ENCODE data around the gene AHR.

Gene AHR

GRCh38 chr7:17298102-17298839 is at the start of gene AHR:
Gene AHR, plus strand, starts transcription at chr7:17298652. Its CDS starts 613 bp downstream, at chr7:17299265.
- FAIRE-seq (peak; percentile 98), DNase-seq (ENCODE audit: extremely low spot score, insufficient read length, low read depth) (peak; percentile 73)

DNA sequence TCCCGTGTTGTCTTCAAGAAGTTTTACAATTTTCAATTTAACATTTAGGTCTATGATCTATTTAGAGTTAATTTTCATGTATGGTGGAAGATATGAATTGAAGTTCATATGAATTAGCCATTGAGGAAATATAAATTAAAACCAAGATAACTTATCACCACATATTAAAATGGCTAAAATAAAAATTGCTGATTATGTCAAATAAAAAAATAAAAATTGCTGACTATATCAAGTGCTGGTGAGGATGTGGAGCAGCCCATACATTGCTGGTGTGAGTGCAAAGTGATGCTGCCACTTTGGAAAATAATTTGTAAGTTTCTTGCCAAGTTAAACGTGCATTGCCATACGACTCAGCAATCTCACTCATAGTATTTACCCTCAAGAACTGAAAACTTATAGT is 44.6 kb upstream of the AHR start:
- FAIRE-seq (no peak), DNase-seq (ENCODE audit: extremely low spot score, insufficient read length, low read depth) (no peak)

GRCh38 chr7:17255926-17256325 is 42.5 kb upstream of the AHR start:
- no peak for DNase-seq (ENCODE audit: extremely low spot score, insufficient read length, low read depth)
- FAIRE-seq = peak; percentile 52

GRCh38 chr7:17256375-17256774 is 42.1 kb upstream of the AHR start:
- FAIRE-seq (no peak), DNase-seq (ENCODE audit: extremely low spot score, insufficient read length, low read depth) (no peak)

DNA sequence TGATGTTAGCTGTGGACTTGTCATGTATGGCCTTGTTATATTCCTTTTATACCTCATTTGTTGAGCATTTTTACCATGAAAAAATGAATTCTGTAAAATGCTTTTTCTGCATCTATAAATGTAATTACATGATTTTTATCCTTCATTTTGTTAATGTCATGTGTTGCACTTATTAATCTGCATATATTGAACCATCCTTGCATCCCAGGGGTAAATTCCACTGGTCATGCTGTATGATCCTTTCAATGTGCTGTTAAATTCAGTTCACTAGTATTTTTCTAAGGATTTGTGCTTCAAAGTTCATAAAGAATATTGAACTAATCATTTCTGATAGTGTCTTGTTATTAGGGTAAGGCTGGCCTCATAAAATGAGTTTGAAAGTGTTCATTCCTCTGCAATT is 31.9 kb upstream of the AHR start:
- no peak for DNase-seq (ENCODE audit: extremely low spot score, insufficient read length, low read depth)
- FAIRE-seq = no peak

DNA sequence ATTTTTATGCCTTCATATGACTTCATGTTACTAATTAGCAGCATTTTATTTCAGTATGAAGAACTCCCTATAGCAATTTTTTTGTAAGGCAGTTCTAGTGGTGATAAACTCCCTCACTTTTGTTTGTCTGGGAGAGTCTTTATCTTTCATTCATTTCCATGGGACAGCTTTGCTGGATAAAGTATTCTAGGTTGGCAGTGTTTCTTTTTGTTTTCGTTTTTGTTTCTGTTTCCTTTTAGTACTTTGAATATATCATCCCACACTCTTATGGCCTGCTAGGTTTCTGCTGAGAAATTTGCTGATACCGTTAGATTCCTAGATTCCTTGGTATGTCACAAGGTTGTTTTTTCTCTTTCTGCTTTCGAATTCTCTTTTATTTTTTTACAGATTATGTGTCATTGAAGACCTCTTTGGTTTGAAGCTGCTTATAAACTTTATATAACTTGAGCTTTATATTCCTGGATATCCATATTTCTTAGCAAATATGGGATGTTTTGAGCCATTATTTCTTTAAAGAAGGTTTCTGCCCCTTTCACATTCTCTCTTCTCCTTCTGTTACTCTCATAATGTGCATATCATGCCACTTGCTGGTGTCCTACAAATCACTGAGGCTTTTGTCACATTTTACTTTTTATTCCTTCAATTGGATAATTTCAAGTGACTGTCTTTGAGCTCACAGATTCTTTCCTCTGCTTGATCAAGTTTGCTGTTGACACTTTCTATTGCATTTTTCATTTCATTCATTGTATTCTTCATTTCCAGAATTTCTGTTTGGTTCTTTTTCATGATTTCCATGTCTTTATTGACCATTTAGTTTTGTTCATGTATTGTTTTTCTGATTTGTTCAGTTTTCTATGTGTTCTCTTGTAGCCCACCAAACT is 28.9 kb upstream of the AHR start:
- DNase-seq (ENCODE audit: extremely low spot score, insufficient read length, low read depth) = no peak
- FAIRE-seq = no peak

DNA sequence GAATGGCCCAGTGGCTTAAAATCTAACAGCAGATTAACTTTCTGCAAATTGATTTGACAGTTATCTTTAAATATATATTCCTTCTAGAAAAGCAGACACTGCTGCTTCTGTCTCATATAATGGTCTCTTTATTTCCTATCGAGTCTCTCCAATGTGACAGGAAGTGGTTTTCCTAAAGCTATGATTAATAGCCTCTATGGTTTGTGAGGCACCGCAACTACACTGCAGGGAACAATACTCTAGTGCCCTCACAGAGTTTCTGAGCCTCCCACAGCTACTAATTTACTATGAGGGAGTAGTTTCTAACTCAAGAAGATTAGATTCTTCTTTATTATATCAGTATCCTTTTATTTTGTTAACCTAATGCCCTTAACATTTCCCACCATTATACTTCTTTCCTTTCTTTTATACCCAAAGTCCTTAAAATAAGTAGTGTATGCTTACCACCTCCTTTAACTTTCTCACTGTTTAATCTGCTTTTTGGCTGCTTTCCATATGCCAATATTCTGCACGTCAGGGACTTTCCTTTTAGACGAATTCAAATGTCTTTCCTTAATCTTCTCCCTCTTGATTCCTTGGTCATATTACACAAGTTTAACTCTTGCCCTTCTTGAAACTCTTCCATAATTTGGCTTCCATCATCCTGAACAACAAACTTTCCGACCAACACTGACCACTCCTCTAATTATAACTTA is 23.8 kb upstream of the AHR start:
- FAIRE-seq (no peak), DNase-seq (ENCODE audit: extremely low spot score, insufficient read length, low read depth) (no peak)

- no peak for FAIRE-seq
- DNase-seq (ENCODE audit: extremely low spot score, insufficient read length, low read depth) = no peak
Measured at GRCh38 chr7:17275749-17276671, 22.4 kb upstream of the AHR start.

DNA sequence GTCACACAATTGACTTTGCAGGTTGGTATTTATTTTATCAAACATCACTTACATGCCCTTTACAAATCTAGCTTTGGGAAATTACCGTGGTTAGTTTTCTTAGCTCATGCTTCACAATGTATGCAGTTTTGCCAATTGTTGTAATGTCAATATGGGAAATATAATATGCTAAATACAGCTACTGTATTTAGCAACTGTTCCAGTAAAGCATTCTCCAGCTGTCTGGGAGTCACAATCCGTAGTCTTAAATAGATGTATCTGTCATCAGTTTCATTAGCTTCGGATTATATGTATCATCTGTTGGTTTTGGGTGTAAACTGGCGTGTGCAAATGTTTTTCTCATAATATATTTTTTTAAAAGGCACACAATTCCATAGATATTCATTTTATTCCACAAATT is 19.4 kb upstream of the AHR start:
- DNase-seq (ENCODE audit: extremely low spot score, insufficient read length, low read depth) (no peak), FAIRE-seq (no peak)

DNA sequence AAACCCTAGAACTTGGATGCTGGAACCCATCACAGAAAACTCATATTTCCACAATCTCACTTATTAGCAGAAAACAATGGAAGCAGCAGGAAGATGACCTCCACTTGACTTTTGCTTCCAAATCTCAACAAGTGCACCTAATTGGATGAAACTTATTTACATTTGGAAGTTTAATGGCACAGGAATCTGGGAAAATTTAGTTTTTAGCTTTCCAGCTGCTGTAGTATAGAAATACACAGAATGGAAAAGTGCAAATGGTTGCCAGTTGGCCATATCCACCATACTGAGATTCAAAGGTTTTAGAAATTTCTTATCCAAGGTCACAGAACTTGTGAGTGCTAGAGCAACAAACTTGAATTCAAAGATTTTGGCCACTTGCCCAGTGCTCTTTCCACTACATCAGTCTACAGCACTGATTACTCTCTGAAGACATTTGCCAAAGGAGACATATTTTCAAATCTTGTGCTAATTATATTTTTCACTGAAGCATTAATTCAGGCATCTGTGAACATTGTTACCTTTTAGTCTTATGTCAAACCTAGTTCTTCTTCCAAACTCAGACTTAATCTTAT is 9.3 kb upstream of the AHR start:
- FAIRE-seq (peak; percentile 21), DNase-seq (ENCODE audit: extremely low spot score, insufficient read length, low read depth) (no peak)

GRCh38 chr7:17292843-17293242 is 5.6 kb upstream of the AHR start:
- FAIRE-seq = no peak
- no peak for DNase-seq (ENCODE audit: extremely low spot score, insufficient read length, low read depth)

DNA sequence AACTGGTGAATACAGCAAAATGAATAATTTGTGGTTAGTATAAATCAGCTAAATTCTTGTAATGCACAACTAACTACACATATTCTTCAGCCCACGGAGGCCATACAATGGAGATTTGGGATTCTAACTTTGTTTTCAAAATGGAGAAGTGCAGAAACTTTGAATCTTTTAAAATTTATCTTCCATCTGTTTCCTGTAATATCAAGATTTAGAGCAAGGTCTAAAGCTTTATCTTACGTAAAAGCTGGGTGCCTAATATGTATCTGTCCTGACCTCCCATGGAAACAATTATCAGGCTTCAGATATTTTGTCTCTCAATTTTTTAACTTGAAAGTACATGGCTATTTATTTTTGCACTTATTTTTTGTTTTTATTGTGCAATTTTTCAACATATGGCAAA is 5.0 kb upstream of the AHR start:
- DNase-seq (ENCODE audit: extremely low spot score, insufficient read length, low read depth) = no peak
- FAIRE-seq = no peak

DNA sequence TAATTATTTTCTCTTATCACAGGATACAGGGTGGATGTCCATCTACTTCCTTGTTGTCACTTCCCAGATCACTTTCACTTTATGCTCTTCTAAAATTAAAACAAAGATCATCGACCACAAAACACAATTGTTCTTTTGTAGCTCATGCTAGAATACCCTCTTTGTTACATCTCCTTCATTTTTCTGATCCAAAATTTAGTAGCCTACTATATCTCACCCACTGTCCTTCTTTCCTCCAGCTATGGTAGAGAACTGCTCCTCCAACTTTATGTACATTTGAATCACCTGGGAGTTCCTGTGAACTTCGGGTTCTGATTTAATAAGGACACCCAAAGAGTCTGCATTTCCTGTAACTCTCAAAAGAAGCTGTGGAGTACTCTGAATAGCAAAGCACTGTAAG is 1.2 kb upstream of the AHR start:
- FAIRE-seq = peak; percentile 68

DNA sequence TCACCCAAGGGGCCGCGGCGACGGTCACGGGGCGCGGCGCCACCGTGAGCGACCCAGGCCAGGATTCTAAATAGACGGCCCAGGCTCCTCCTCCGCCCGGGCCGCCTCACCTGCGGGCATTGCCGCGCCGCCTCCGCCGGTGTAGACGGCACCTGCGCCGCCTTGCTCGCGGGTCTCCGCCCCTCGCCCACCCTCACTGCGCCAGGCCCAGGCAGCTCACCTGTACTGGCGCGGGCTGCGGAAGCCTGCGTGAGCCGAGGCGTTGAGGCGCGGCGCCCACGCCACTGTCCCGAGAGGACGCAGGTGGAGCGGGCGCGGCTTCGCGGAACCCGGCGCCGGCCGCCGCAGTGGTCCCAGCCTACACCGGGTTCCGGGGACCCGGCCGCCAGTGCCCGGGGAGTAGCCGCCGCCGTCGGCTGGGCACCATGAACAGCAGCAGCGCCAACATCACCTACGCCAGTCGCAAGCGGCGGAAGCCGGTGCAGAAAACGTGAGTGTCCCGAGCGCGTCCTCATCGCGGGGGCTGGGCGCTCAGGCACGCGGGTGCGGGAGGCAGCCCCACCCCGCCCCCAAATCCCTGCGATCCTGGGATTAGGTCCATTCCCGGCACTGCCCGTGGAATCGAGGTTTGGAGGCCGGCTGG is 509 bp downstream of the AHR start:
- FAIRE-seq (no peak), DNase-seq (ENCODE audit: extremely low spot score, insufficient read length, low read depth) (no peak)

More for the DNA sequence above, 1.2 kb upstream of the AHR start:
- no peak for DNase-seq (ENCODE audit: extremely low spot score, insufficient read length, low read depth)

DNA sequence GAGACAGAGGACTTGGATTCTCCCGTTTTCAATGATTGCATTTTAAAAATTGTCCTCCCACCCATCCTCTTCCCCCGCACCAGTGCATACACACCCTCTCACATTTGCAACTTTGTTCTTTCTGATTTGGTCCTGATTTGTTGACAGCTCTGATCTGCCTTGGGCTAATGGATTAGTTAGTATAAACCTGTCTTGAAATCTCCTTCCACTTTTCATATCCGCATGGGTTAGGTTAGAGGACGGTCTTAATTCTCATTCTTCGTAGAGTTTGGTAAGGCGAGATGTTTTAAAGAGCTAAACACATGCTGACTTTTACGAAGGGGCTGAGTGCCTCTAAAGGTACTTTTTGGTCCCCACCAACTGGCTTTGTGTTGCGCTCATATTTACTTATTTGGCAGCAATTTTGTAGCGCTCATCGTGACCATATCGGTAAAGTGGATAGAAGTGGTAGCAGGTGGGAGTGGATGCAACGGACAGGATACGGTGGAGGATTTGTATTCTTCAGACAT is 1.1 kb downstream of the AHR start:
- DNase-seq (ENCODE audit: extremely low spot score, insufficient read length, low read depth) = no peak
- FAIRE-seq = peak; percentile 80

DNA sequence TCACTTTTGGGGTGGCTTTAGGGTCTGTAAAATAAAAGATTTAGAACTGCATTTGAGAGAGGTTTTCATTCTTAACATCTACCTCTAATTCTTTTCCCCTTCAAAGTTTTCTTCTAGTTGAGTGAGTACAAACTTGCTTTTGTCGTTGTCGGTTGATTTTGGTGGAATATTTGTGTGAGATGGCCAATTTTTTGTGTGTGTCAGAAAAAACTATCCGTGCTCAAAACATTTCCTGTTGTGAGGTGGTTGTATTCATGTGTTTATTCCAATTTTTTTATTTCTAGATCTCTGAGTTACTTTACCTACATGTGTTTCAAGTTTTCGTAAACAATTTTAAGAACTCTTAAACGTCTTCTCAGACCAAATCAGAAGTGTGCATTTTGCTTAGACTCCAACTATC is 1.6 kb downstream of the AHR start:
- no peak for DNase-seq (ENCODE audit: extremely low spot score, insufficient read length, low read depth)
- no peak for FAIRE-seq

DNA sequence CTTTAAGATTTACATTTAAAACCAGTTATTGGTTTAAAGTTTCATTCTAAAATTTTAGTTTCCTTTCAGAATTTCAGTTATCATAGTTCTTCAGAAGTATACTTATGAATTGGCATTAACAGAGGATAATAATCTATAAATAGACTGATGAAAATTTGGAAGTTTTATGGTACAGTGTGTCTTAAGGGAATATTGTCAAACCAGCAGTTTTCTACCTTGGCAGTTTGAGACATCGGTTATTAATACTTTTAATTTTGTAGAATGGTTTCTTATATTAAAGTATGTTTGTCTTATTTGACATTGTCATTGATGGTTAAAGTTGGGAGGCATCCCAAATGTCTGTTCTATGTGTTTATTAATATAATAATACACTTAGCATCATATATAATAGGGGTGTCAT is 2.0 kb downstream of the AHR start:
- FAIRE-seq (no peak), DNase-seq (ENCODE audit: extremely low spot score, insufficient read length, low read depth) (no peak)

DNA sequence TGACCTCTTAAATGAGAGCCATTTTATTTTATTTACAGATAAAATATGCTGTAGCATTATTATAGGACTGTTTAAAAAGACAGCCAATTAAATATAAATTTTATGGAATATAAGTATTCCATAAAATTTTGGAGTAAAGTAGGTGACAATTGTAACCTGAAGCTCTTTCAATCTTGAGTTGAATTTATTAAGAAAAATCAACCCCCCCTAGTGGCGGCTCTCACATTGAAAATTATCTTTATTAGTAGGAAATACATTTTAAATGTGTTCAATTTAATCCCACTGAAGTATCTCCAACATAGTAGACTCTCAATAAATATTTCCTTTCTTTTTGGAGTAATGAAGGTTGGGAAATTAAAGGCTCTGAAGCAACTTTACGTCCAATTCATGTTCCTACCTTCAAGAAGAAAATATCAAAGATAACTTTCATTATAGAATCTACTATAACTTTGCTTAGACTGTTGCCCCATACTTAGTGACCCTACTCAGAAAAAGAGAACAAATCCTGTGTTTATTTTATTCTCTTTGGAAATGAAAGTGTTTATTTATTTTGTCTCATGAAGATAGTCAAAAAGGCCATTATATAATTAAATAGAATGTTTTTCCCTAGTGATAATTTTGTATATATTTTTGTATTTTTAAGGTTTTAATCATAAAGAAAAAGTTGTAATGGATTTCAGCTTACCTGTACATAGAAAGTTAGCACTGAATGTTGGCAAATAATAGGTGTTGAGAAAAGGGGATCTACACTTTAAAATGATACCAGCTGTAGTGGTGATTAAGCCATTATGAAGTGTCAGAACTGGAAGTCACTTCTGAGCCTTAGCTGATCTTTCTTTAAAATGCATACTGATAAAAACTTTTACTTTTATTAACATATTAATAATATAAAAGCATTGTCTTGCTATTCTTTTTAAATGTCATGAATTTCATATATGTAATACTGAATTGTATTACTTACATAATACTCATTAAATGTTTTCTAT is 3.3 kb downstream of the AHR start:
- DNase-seq (ENCODE audit: extremely low spot score, insufficient read length, low read depth) (no peak), FAIRE-seq (peak; percentile 26)
